Nephron progenitor cell (in vitro differentiated cells): ENCODE measurements around the gene C16orf90.
A peak's percentile ranks its signal among the peaks of the same experiment; 100 is the strongest.
"Not testable (repeated sequence)": the region's sequence is repeated elsewhere in the genome, so short reads cannot be mapped to it uniquely, and the experiment has no call there.

Experiments used
- DNase-seq: peaks from one replicate; pipeline ENCODE4 v3.0.0; 2021
- H3K27ac Mint-ChIP-seq: 2 replicates; pipeline ENCODE4 v1.8.0; 2021; ENCODE audit warnings: mild to moderate bottlenecking, moderate library complexity, mixed read lengths
- H3K27me3 Mint-ChIP-seq: 2 replicates; pipeline ENCODE4 v1.8.0; 2021; ENCODE audit warnings: mild to moderate bottlenecking, low read depth, mixed read lengths; ENCODE audit not compliant: poor library complexity
- H3K36me3 Mint-ChIP-seq: 2 replicates; pipeline ENCODE4 v1.8.0; 2021; ENCODE audit warnings: low read depth, mixed read lengths
- H3K4me1 Mint-ChIP-seq: 2 replicates; pipeline ENCODE4 v1.8.0; 2021; ENCODE audit warnings: mixed read lengths
- H3K4me3 Mint-ChIP-seq: 2 replicates; pipeline ENCODE4 v1.8.0; 2021; ENCODE audit warnings: mild to moderate bottlenecking, moderate library complexity, mixed read lengths
- H3K9me3 Mint-ChIP-seq: 2 replicates; pipeline ENCODE4 v1.8.0; 2021; ENCODE audit warnings: mild to moderate bottlenecking, moderate library complexity, mixed read lengths
- TF ChIP-seq, protein P1 (sequence below): fragments of 200-600 bp; sonication (generic); IDR thresholded peaks from 2 replicates; pipeline ENCODE4 v1.5.0; 2021; ENCODE audit warnings: antibody characterized with exemption

The C16orf90 gene

DNA sequence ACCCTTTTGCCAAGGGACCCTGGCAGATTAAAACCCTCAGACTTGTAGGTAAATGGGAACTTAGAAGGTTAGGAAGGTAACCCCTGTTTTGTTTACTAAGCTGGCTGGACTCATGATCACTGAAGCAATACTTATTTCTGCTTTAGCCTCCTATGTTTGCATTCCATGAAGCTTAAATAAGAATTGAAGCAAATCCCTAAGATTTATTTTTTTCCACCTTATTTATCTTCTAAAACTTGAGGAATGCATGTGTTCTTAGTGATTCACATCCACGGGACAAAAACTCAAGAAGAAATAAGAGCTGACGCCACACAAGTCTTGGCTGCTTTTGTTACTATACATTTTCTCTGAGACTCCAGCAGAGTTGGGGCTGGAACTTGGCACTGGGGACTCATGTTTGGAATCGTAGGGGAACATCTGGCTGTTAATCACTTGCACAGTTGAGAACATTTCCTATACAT is 41.0 kb upstream of the C16orf90 start:
- H3K9me3 Mint-ChIP-seq, result no peaks in the 10 kb centered on the region
- H3K27ac Mint-ChIP-seq, result no peak overlapping the region
- no peak for DNase-seq
- peaks cover 72% of the 10 kb centered on the region for H3K36me3 Mint-ChIP-seq
- TF ChIP-seq, protein P1, sequence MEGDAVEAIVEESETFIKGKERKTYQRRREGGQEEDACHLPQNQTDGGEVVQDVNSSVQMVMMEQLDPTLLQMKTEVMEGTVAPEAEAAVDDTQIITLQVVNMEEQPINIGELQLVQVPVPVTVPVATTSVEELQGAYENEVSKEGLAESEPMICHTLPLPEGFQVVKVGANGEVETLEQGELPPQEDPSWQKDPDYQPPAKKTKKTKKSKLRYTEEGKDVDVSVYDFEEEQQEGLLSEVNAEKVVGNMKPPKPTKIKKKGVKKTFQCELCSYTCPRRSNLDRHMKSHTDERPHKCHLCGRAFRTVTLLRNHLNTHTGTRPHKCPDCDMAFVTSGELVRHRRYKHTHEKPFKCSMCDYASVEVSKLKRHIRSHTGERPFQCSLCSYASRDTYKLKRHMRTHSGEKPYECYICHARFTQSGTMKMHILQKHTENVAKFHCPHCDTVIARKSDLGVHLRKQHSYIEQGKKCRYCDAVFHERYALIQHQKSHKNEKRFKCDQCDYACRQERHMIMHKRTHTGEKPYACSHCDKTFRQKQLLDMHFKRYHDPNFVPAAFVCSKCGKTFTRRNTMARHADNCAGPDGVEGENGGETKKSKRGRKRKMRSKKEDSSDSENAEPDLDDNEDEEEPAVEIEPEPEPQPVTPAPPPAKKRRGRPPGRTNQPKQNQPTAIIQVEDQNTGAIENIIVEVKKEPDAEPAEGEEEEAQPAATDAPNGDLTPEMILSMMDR, result no peak
- no peaks in the 10 kb centered on the region for H3K27me3 Mint-ChIP-seq
- H3K4me1 Mint-ChIP-seq, result peaks cover 6% of the 10 kb centered on the region
- H3K4me3 Mint-ChIP-seq, result no peak overlapping the region

DNA sequence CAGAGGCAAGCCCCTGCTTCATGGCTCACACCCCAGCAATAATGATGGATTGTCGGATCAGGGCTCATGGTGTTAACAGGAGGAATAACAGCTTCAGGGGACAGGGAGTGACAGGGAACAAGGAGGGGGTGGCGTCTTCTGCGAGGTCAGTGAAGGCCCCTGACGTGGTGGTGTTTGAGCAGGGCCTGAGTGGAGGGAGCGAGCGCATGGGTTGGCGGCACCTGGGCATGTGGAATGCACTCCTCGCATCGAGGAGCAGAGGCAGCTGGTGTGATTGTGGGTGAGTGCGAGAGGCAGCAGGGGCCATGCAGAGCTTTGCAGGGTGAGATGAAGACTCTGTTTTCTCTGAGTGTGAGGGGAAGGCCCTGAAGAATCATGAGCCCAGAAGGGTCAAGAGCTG is 38.8 kb upstream of the C16orf90 start:
- peaks cover 2% of the 10 kb centered on the region for H3K9me3 Mint-ChIP-seq
- H3K36me3 Mint-ChIP-seq, result peaks cover 72% of the 10 kb centered on the region
- no peak for DNase-seq
- TF ChIP-seq, protein P1, result no peak
- H3K4me1 Mint-ChIP-seq, result peaks cover 6% of the 10 kb centered on the region
- H3K27ac Mint-ChIP-seq, result peak overlapping the region; percentile 70
- H3K27me3 Mint-ChIP-seq, result no peaks in the 10 kb centered on the region
- H3K4me3 Mint-ChIP-seq, result no peak overlapping the region

DNA sequence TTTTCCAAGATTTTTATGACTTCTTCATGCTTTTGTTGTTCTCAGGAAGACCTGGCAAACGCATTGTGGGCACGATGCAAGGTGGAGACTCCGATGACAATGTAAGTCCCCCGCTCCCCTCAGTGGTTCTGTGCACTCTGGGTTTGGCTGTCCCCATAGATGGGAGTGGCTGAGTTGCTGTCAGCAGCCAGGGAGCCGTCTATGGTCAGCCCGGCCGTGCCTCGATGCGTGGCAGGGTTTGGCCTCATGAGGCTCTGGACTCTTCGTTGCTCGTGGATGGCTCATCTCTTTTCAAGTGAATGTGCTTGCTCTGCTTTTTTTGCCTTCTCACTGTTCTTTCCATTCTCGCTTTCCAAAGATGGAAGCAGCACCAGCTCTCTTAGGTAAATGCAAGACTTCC is 37.5 kb upstream of the C16orf90 start:
- no peak for DNase-seq
- Mint-ChIP-seq H3K36me3 (peaks cover 86% of the 10 kb centered on the region), H3K4me1 (peaks cover 6% of the 10 kb centered on the region), H3K27ac (peak overlapping the region; percentile 79), H3K4me3 (no peak overlapping the region), H3K27me3 (no peaks in the 10 kb centered on the region), H3K9me3 (peaks cover 14% of the 10 kb centered on the region)
- TF ChIP-seq, protein P1, result no peak

DNA sequence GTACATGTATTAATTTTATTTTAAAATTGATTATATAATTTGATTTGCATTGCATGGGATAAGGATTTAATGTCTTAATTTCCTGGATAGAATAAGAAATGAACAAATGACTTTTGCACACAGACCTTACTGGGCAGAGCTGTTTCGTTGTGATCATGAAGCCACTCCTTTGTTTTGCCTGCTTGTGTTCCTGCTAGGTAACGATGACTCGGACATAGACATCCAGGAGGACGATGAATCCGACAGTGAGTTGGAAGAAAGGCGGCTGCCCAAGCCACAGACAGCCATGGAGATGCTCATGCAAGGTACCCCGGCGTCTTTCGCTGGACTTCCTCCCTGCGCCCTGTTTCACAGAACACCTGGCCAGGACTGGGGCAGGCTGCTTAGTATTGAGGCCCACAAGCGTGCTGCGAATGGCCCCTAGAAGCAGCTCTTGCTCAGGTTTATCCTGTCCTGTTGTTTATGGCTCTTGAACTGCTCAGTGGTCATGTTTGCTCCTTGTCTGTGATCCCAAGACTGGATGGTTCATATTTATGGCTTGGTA is 35.2 kb upstream of the C16orf90 start:
- Mint-ChIP-seq H3K4me3 (no peak overlapping the region), H3K27ac (no peak overlapping the region), H3K9me3 (peaks cover 24% of the 10 kb centered on the region), H3K27me3 (no peaks in the 10 kb centered on the region), H3K4me1 (peaks cover 6% of the 10 kb centered on the region), H3K36me3 (peaks cover 91% of the 10 kb centered on the region)
- TF ChIP-seq, protein P1, result no peak
- DNase-seq, result no peak

DNA sequence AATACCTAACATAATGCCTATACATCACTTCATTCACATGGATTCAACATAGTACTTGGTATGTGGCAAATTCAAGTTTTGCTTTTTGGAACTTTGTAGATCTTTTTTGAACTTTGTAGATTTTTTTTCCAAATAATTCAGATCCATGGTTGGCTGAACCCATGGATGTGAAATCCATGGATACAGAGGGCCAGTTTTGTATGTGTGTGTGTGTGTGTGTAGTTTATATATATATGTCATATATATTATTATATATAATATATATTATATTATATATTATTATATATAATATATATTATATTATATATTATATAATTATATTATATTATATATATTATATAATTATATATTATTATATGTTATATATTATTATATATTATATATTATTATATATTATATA is 33.9 kb upstream of the C16orf90 start:
- Mint-ChIP-seq H3K36me3 (peaks cover 90% of the 10 kb centered on the region), H3K4me3 (no peak overlapping the region)

DNA sequence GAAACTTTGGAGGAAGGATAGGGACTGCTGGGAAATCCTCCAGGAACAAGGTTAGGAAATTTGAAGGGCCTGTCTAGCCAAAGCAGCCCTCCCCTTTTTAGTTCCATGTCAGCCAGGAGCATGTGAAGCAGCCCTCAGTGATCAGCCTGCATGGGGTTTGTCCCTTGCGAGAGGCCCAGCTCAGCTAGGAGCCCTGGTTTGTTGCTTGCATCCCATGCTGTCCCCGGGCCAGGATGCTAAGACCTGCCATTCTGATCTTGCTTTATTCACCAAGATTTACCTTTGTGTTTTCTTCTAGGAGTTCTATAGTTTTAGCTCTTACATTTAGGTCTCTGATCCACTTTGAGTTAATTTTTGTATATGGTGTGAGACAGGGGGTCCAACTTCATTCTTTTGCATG is 33.1 kb upstream of the C16orf90 start:
- TF ChIP-seq, protein P1, result no peak
- no peaks in the 10 kb centered on the region for H3K4me1 Mint-ChIP-seq
- peaks cover 89% of the 10 kb centered on the region for H3K36me3 Mint-ChIP-seq
- no peak for DNase-seq
- H3K9me3 Mint-ChIP-seq, result peaks cover 24% of the 10 kb centered on the region
- H3K4me3 Mint-ChIP-seq, result no peak overlapping the region
- H3K27ac Mint-ChIP-seq, result no peak overlapping the region
- H3K27me3 Mint-ChIP-seq, result no peaks in the 10 kb centered on the region

More for the DNA sequence above, 33.9 kb upstream of the C16orf90 start:
- Mint-ChIP-seq H3K9me3 (peaks cover 24% of the 10 kb centered on the region), H3K27ac (peak overlapping the region; percentile 64), H3K4me1 (peaks cover 4% of the 10 kb centered on the region), H3K27me3 (no peaks in the 10 kb centered on the region)
- TF ChIP-seq, protein P1, result no peak
- DNase-seq, result no peak

DNA sequence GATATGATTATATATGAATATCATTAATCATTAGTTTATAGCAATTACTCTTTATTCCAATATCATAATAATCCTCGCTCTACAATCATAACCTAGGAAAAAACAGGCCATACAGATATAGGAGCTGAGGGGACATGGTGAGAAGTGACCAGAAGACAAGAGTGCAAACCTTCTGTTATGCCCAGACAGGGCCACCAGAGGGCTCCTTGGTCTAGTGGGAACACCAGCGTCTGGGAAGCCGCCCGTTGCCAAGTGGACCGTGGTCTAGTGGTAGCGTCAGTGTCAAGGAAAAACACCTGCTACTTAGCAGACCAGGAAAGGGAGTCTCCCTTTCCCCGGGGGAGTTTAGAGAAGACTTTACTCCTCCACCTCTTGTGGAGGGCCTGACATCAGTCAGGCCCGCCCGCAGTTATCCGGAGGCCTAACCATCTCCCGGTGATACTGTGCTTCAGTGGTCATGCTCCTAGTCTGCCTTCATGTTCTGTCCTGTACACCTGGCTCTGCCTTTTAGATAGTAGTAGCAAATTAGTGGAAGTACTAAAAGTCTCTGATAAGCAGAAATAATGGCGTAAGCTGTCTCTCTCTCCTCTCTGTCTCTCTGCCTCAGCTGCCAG is 32.0 kb upstream of the C16orf90 start:
- not testable (repeated sequence) for H3K27ac Mint-ChIP-seq, H3K4me1 Mint-ChIP-seq, H3K27me3 Mint-ChIP-seq, H3K4me3 Mint-ChIP-seq
- peak; percentile 49 for DNase-seq
- Mint-ChIP-seq H3K9me3 (peaks cover 24% of the 10 kb centered on the region), H3K36me3 (peaks cover 91% of the 10 kb centered on the region)
